Liver (tissue), 9 donors: Measurements from ENCODE around the gene ORC3. TPM values are rescaled to one million over a fixed set of nuclear protein-coding genes. Genes with fewer than 3 reads are reported as not detected.

ENCODE experiments used
- DNase-seq: peaks from one replicate; pipeline ENCODE4 v3.0.0-alpha.2; 2017; ENCODE audit warnings: low spot score
- H3K27ac ChIP-seq, 2 donors: one replicate each; pipeline ENCODE4 v1.7.0; 2013; ENCODE audit warnings: inconsistent platforms in 2 of 2, low read length in 2 of 2, control low read depth in 1 of 2, low read depth in 1 of 2, mild to moderate bottlenecking in 1 of 2
- H3K27me3 ChIP-seq, 4 donors: one replicate each; pipeline versions ENCODE4 v1.6.1 to v1.7.0; 2013; ENCODE audit warnings: low read length in 3 of 4, inconsistent platforms in 1 of 4, mild to moderate bottlenecking in 1 of 4, moderate library complexity in 1 of 4; ENCODE audit not compliant: control insufficient read depth in 4 of 4, insufficient read depth in 4 of 4
- H3K36me3 ChIP-seq, 4 donors: one replicate each; pipeline versions ENCODE4 v1.6.1 to v1.7.0; 2013; ENCODE audit warnings: low read length in 3 of 4, mild to moderate bottlenecking in 3 of 4, low read depth in 1 of 4, moderate library complexity in 1 of 4; ENCODE audit not compliant: control insufficient read depth in 4 of 4, insufficient read depth in 3 of 4
- H3K4me1 ChIP-seq, 4 donors: one replicate each; pipeline versions ENCODE4 v1.6.1 to v1.7.0; 2013; ENCODE audit warnings: low read length in 3 of 4, mild to moderate bottlenecking in 3 of 4, moderate library complexity in 1 of 4; ENCODE audit not compliant: control insufficient read depth in 4 of 4, insufficient read depth in 4 of 4
- H3K4me3 ChIP-seq, 3 donors: one replicate each; pipeline versions ENCODE4 v1.6.1 to v1.7.0; 2013; ENCODE audit warnings: low read length in 3 of 3, control low read depth in 1 of 3, low read depth in 1 of 3, mild to moderate bottlenecking in 1 of 3
- H3K9ac ChIP-seq, 2 donors: one replicate each; pipeline ENCODE4 v1.7.0; 2013; ENCODE audit warnings: low read length in 2 of 2, mild to moderate bottlenecking in 2 of 2, moderate library complexity in 2 of 2, control low read depth in 1 of 2, low read depth in 1 of 2
- H3K9me3 ChIP-seq, 4 donors: one replicate each; pipeline versions ENCODE4 v1.6.1 to v1.7.0; 2013; ENCODE audit warnings: low read length in 3 of 4; ENCODE audit not compliant: control insufficient read depth in 4 of 4
- ATF3 ChIP-seq: IDR thresholded peaks from 2 replicates; pipeline ENCODE4 v1.6.1; 2016; ENCODE audit warnings: antibody characterized with exemption
- EGR1 ChIP-seq, 2 donors: IDR thresholded peaks; 2 replicates each; pipeline ENCODE4 v1.6.1; 2016 to 2018; ENCODE audit warnings: antibody characterized with exemption in 2 of 2, low read depth in 2 of 2
- FOXA1 ChIP-seq: IDR thresholded peaks from 2 replicates; pipeline ENCODE4 v1.6.1; 2016; ENCODE audit warnings: antibody characterized with exemption
- FOXA2 ChIP-seq: IDR thresholded peaks from 2 replicates; pipeline ENCODE4 v1.6.1; 2016; ENCODE audit warnings: antibody characterized with exemption
- GABPA ChIP-seq, 2 donors: IDR thresholded peaks in 1 of 2; conservative IDR thresholded peaks in 1 of 2; 2 replicates each; pipeline ENCODE4 v1.6.1; 2016; ENCODE audit warnings: antibody characterized with exemption in 2 of 2, mild to moderate bottlenecking in 1 of 2, moderate library complexity in 1 of 2
- HNF4A ChIP-seq, 2 donors: conservative IDR thresholded peaks; 2 replicates each; pipeline ENCODE4 v1.6.1; 2016; ENCODE audit warnings: antibody characterized with exemption in 2 of 2, mild to moderate bottlenecking in 2 of 2
- HNF4G ChIP-seq: IDR thresholded peaks from 2 replicates; pipeline ENCODE4 v1.6.1; 2016; ENCODE audit warnings: antibody characterized with exemption
- JUND ChIP-seq, 2 donors: IDR thresholded peaks; 2 replicates each; pipeline ENCODE4 v1.6.1; 2016; ENCODE audit warnings: antibody characterized with exemption in 2 of 2
- MAX ChIP-seq: IDR thresholded peaks from 2 replicates; pipeline ENCODE4 v1.6.1; 2016; ENCODE audit warnings: antibody characterized with exemption
- NR2F2 ChIP-seq: IDR thresholded peaks from 2 replicates; pipeline ENCODE4 v1.6.1; 2016; ENCODE audit warnings: antibody characterized with exemption
- RAD21 ChIP-seq, 2 donors: IDR thresholded peaks; 2 replicates each; pipeline ENCODE4 v1.6.1; 2016; ENCODE audit warnings: antibody characterized with exemption in 2 of 2, mild to moderate bottlenecking in 2 of 2
- RXRA ChIP-seq, 2 donors: IDR thresholded peaks; 2 replicates each; pipeline ENCODE4 v1.6.1; 2017 to 2018; ENCODE audit warnings: antibody characterized with exemption in 2 of 2, mild to moderate bottlenecking in 1 of 2
- SP1 ChIP-seq: IDR thresholded peaks from 2 replicates; pipeline ENCODE4 v1.6.1; 2018; ENCODE audit warnings: antibody characterized with exemption, mild to moderate bottlenecking
- TAF1 ChIP-seq: conservative IDR thresholded peaks from 2 replicates; pipeline ENCODE4 v1.6.1; 2016; ENCODE audit warnings: antibody characterized with exemption, mild to moderate bottlenecking
- YY1 ChIP-seq: IDR thresholded peaks from 2 replicates; pipeline ENCODE4 v1.6.1; 2016; ENCODE audit warnings: antibody characterized with exemption, mild to moderate bottlenecking
- WGBS: extraction: QIAGEN DNeasy Blood & Tissue Kit; methylation state at CpG from one replicate; pipeline ENCODE4 v1.1.7; 2013; 5-methylcytosine and 5-hydroxymethylcytosine counted together
- polyA plus RNA-seq, 2 donors: library from polyadenylated mRNA; stranded (reverse) in 1 of 2; unstranded in 1 of 2; fragments of 200-250 nt in 1 of 2; fragments of >200 nt in 1 of 2; fragmentation: Nextera tagmentation in 1 of 2; extraction: Ambion mirVana in 1 of 2; gene quantifications; one replicate each; pipeline versions ENCODE4 v1.2.1 to v1.2.3, GENCODE V29; 2013 to 2015
- total RNA-seq, 2 donors: library from RNA; depleted of rRNA; stranded (reverse); fragments of >200 nt; gene quantifications; one replicate each; pipeline ENCODE4 v1.2.3, GENCODE V29; 2014
- TF ChIP-seq, protein P1 (sequence below): IDR thresholded peaks from 2 replicates; pipeline ENCODE4 v1.6.1; 2016; ENCODE audit warnings: antibody characterized with exemption
- TF ChIP-seq, protein P2 (sequence below): IDR thresholded peaks from 2 replicates; pipeline ENCODE4 v1.6.1; 2016; ENCODE audit warnings: antibody characterized with exemption, mild to moderate bottlenecking
- TF ChIP-seq, protein P3 (sequence below): fragments of 150-350 bp; IDR thresholded peaks from 2 replicates; pipeline ENCODE4 v1.5.1; 2017; ENCODE audit warnings: improper control_type of control experiment, low read depth, low read length; ENCODE audit not compliant: missing input control
- donor health status: healthy.
- donor health status: healthy.
- donor health status: healthy.
- donor health status: healthy.
- donor health status: healthy.

The ORC3 gene
- total RNA-seq: 10 to 100 TPM; 12.1 to 14.5 TPM
- 1 to 10 TPM; 5.2 to 8.9 TPM for polyA plus RNA-seq

DNA sequence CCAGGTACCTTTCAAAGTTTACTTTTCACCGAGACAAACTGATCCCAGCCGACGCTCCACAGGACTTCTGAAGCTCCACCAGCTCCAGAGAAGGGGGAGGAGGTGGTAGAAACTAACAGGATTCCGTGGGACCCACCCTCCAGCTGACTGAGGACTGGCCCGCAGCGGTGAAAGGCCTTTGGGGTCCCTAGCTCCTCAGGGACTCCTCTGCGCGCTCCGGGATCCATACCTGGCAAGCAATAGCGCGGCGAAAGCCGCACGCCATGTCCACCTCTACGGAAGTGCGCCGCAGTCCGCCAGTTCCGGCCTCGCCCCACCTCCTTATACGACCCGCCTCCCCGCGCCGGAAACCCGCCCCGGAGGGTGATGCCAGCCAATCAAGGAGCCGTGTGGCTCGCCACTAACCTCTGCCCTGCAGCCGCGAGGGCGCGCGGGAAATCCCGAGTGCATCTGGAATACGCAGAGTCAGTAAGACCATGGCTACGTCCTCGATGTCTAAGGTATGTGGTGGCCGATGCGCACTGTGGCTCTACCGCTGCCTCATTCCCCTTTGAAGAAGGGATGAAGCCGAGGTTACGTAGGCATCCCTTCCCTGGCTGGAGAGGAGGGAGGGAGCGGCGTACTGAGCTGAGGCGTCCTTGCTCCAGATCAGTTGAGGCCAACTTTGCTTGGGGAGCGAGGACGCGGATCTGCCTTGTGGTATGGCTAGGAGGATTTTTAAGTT lies at the start of gene ORC3, which contains the start of gene RARS2:
ORC3 (plus strand) TSS at position 443 of the 724 bp plus-strand sequence; CDS start at position 477, 34 bp downstream.
RARS2 (minus strand) TSS at position 295 of the 724 bp plus-strand sequence; CDS start at position 265, 30 bp downstream.
- Histone ChIP-seq H3K4me1 (peaks cover 3 to 34% (median 24%) of the 10 kb centered on the region in 4 donors), H3K27ac (peak within 1 kb of the TSS; percentile 68 to 80), H3K4me3 (peak within 1 kb of the TSS; percentile 67 to 93 (median 91)), H3K9me3 (no peaks in the 10 kb centered on the region), H3K9ac (peak within 1 kb of the TSS; percentile 78 to 95), H3K27me3 (no peaks in the 10 kb centered on the region), H3K36me3 (peaks cover 0 to 5% (median under 1%) of the 10 kb centered on the region in 4 donors)
- DNase-seq: peak; percentile 96
- TF ChIP-seq HNF4A (conservative IDR thresholded peaks at IDR 0.05): peak; percentile 46 to 59
- peak; percentile 81 for TF ChIP-seq SP1
- TF ChIP-seq FOXA1: no peak
- peak; percentile 85 for TF ChIP-seq YY1
- peak; percentile 83 to 97 for TF ChIP-seq GABPA (IDR thresholded peaks at IDR 0.05 in 1 of 2, conservative IDR thresholded peaks at IDR 0.05 in 1 of 2)
- peak; percentile 38 for TF ChIP-seq MAX
- no peak for TF ChIP-seq JUND (IDR thresholded peaks at IDR 0.05)
- TF ChIP-seq RAD21 (IDR thresholded peaks at IDR 0.05): peak; percentile 65 to 71
- TF ChIP-seq, protein P1, sequence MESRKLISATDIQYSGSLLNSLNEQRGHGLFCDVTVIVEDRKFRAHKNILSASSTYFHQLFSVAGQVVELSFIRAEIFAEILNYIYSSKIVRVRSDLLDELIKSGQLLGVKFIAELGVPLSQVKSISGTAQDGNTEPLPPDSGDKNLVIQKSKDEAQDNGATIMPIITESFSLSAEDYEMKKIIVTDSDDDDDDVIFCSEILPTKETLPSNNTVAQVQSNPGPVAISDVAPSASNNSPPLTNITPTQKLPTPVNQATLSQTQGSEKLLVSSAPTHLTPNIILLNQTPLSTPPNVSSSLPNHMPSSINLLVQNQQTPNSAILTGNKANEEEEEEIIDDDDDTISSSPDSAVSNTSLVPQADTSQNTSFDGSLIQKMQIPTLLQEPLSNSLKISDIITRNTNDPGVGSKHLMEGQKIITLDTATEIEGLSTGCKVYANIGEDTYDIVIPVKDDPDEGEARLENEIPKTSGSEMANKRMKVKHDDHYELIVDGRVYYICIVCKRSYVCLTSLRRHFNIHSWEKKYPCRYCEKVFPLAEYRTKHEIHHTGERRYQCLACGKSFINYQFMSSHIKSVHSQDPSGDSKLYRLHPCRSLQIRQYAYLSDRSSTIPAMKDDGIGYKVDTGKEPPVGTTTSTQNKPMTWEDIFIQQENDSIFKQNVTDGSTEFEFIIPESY: no peak
- peak; percentile 58 to 74 for TF ChIP-seq RXRA (IDR thresholded peaks at IDR 0.05)
- peak; percentile 67 for TF ChIP-seq NR2F2
- peak; percentile 68 for TF ChIP-seq TAF1
- TF ChIP-seq, protein P2, sequence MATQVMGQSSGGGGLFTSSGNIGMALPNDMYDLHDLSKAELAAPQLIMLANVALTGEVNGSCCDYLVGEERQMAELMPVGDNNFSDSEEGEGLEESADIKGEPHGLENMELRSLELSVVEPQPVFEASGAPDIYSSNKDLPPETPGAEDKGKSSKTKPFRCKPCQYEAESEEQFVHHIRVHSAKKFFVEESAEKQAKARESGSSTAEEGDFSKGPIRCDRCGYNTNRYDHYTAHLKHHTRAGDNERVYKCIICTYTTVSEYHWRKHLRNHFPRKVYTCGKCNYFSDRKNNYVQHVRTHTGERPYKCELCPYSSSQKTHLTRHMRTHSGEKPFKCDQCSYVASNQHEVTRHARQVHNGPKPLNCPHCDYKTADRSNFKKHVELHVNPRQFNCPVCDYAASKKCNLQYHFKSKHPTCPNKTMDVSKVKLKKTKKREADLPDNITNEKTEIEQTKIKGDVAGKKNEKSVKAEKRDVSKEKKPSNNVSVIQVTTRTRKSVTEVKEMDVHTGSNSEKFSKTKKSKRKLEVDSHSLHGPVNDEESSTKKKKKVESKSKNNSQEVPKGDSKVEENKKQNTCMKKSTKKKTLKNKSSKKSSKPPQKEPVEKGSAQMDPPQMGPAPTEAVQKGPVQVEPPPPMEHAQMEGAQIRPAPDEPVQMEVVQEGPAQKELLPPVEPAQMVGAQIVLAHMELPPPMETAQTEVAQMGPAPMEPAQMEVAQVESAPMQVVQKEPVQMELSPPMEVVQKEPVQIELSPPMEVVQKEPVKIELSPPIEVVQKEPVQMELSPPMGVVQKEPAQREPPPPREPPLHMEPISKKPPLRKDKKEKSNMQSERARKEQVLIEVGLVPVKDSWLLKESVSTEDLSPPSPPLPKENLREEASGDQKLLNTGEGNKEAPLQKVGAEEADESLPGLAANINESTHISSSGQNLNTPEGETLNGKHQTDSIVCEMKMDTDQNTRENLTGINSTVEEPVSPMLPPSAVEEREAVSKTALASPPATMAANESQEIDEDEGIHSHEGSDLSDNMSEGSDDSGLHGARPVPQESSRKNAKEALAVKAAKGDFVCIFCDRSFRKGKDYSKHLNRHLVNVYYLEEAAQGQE: peak; percentile 80
- WGBS: under 1% methylated on average over 49 of the region's 49 CpGs

- Histone ChIP-seq H3K4me3 (no peak overlapping the region), H3K9ac (no peak overlapping the region), H3K27me3 (no peaks in the 10 kb centered on the region), H3K9me3 (peaks cover 0 to 3% (median 0%) of the 10 kb centered on the region in 4 donors), H3K4me1 (peaks cover 0 to 6% (median 2%) of the 10 kb centered on the region in 4 donors), H3K27ac (no peak overlapping the region), H3K36me3 (peaks cover 7 to 25% (median 20%) of the 10 kb centered on the region in 4 donors)
- WGBS: 82% methylated on average over 4 of the region's 4 CpGs
- DNase-seq: no peak
- no peak for TF ChIP-seq FOXA1
- TF ChIP-seq, protein P3, sequence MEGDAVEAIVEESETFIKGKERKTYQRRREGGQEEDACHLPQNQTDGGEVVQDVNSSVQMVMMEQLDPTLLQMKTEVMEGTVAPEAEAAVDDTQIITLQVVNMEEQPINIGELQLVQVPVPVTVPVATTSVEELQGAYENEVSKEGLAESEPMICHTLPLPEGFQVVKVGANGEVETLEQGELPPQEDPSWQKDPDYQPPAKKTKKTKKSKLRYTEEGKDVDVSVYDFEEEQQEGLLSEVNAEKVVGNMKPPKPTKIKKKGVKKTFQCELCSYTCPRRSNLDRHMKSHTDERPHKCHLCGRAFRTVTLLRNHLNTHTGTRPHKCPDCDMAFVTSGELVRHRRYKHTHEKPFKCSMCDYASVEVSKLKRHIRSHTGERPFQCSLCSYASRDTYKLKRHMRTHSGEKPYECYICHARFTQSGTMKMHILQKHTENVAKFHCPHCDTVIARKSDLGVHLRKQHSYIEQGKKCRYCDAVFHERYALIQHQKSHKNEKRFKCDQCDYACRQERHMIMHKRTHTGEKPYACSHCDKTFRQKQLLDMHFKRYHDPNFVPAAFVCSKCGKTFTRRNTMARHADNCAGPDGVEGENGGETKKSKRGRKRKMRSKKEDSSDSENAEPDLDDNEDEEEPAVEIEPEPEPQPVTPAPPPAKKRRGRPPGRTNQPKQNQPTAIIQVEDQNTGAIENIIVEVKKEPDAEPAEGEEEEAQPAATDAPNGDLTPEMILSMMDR: no peak
- TF ChIP-seq HNF4A (conservative IDR thresholded peaks at IDR 0.05): no peak
- TF ChIP-seq HNF4G: no peak
- no peak for TF ChIP-seq GABPA (IDR thresholded peaks at IDR 0.05 in 1 of 2, conservative IDR thresholded peaks at IDR 0.05 in 1 of 2)
- peak; percentile 39 for TF ChIP-seq NR2F2
- no peak for TF ChIP-seq FOXA2
- TF ChIP-seq MAX: no peak
- no peak for TF ChIP-seq TAF1
- no peak for TF ChIP-seq SP1
- TF ChIP-seq RAD21 (IDR thresholded peaks at IDR 0.05): no peak
- no peak for TF ChIP-seq EGR1 (IDR thresholded peaks at IDR 0.05; ENCODE audit: low read depth in 2 of 2)
- TF ChIP-seq ATF3: no peak
- TF ChIP-seq YY1: peak; percentile 62
Observed at GRCh38 chr6:87540539-87540938, 49.4 kb upstream of the ORC3 start.
